GM12875 (cell line): ENCODE measurements around the gene LTBP4.

ENCODE experiments used
- H3K4me3 ChIP-seq: one replicate; pipeline ENCODE4 v1.5.1; 2011; ENCODE audit warnings: low read depth, low read length, control low read depth
- CTCF ChIP-seq: IDR thresholded peaks from 2 replicates; pipeline ENCODE4 v1.5.1; 2011; ENCODE audit warnings: low read depth, mild to moderate bottlenecking, control low read depth, inconsistent platforms, low read length, moderate library complexity, borderline replicate concordance; ENCODE audit not compliant: insufficient read depth

The LTBP4 gene

GRCh38 chr19:40598121-40598917, 2.9 kb upstream of the LTBP4 start:
- peak; percentile 94 for TF ChIP-seq CTCF
- H3K4me3 ChIP-seq, result no peak overlapping the region

- no peak for TF ChIP-seq CTCF
- no peak overlapping the region for H3K4me3 ChIP-seq
These were observed 2.3 kb upstream of the LTBP4 start for GRCh38 chr19:40598918-40599307.

GRCh38 chr19:40599331-40599901, 1.8 kb upstream of the LTBP4 start:
- TF ChIP-seq CTCF, result no peak
- no peak overlapping the region for H3K4me3 ChIP-seq

- TF ChIP-seq CTCF, result no peak
- no peak overlapping the region for H3K4me3 ChIP-seq
These were observed 1.1 kb upstream of the LTBP4 start for GRCh38 chr19:40599902-40600569.

GRCh38 chr19:40600570-40601133, 517 bp upstream of the LTBP4 start:
- H3K4me3 ChIP-seq, result no peak overlapping the region

GRCh38 chr19:40603071-40603388, 1.9 kb downstream of the LTBP4 start:
- no peak for TF ChIP-seq CTCF
- no peak overlapping the region for H3K4me3 ChIP-seq

More at GRCh38 chr19:40600570-40601133, 517 bp upstream of the LTBP4 start:
- no peak for TF ChIP-seq CTCF
